Measurements from ENCODE around the gene PPP1R9A. TPM values are rescaled to one million over a fixed set of nuclear protein-coding genes. Genes with fewer than 3 reads are reported as not detected.

The PPP1R9A gene
- total RNA-seq, 1 donor from 2014 or later = 19.9 TPM

- no peaks in the 10 kb centered on the region for H3K27me3 ChIP-seq (ENCODE audit: control insufficient read depth, insufficient read depth, low read length)
- H3K36me3 ChIP-seq (ENCODE audit: control insufficient read depth, insufficient read depth, low read length) = no peaks in the 10 kb centered on the region
- H3K4me3 ChIP-seq (ENCODE audit: low read depth, low read length) = no peak overlapping the region
- no peak for DNase-seq (ENCODE audit: low read depth)
- TF ChIP-seq, protein P1, sequence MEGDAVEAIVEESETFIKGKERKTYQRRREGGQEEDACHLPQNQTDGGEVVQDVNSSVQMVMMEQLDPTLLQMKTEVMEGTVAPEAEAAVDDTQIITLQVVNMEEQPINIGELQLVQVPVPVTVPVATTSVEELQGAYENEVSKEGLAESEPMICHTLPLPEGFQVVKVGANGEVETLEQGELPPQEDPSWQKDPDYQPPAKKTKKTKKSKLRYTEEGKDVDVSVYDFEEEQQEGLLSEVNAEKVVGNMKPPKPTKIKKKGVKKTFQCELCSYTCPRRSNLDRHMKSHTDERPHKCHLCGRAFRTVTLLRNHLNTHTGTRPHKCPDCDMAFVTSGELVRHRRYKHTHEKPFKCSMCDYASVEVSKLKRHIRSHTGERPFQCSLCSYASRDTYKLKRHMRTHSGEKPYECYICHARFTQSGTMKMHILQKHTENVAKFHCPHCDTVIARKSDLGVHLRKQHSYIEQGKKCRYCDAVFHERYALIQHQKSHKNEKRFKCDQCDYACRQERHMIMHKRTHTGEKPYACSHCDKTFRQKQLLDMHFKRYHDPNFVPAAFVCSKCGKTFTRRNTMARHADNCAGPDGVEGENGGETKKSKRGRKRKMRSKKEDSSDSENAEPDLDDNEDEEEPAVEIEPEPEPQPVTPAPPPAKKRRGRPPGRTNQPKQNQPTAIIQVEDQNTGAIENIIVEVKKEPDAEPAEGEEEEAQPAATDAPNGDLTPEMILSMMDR (IDR thresholded peaks at IDR 0.05; ENCODE audit: insufficient read depth, low read length, poor library complexity, severe bottlenecking) = no peak
Observed at GRCh38 chr7:95296456-95296855, 389.1 kb downstream of the PPP1R9A start.

DNA sequence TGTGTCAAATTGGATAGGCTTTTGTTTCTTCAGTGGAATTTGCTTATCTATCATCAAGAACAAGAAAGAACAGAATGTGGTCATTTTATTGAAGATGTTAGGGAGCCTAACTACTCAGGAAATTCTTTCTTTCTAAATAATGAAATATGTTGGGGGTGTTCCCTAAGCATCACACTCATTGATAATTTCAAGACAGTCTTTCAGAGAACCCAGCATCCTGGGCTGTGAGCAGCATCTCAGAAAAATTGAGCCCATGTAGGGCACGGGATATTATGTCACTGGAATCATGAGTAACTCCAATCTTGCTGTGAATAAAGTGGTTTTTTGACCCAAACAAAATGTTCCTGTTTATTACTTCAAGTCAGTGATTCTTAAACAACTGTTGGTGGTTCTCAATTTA lies 389.6 kb downstream of the PPP1R9A start:
- H3K27me3 ChIP-seq (ENCODE audit: control insufficient read depth, insufficient read depth, low read length) = no peaks in the 10 kb centered on the region
- no peak for DNase-seq (ENCODE audit: low read depth)
- no peak overlapping the region for H3K4me3 ChIP-seq (ENCODE audit: low read depth, low read length)
- TF ChIP-seq, protein P1 (IDR thresholded peaks at IDR 0.05; ENCODE audit: insufficient read depth, low read length, poor library complexity, severe bottlenecking) = no peak
- H3K36me3 ChIP-seq (ENCODE audit: control insufficient read depth, insufficient read depth, low read length) = no peaks in the 10 kb centered on the region

- H3K27me3 ChIP-seq (ENCODE audit: control insufficient read depth, insufficient read depth, low read length) = no peaks in the 10 kb centered on the region
- no peak for DNase-seq (ENCODE audit: low read depth)
- TF ChIP-seq, protein P1 (IDR thresholded peaks at IDR 0.05; ENCODE audit: insufficient read depth, low read length, poor library complexity, severe bottlenecking) = no peak
- H3K4me3 ChIP-seq (ENCODE audit: low read depth, low read length) = no peak overlapping the region
- no peaks in the 10 kb centered on the region for H3K36me3 ChIP-seq (ENCODE audit: control insufficient read depth, insufficient read depth, low read length)
Observed at GRCh38 chr7:95298091-95298490, 390.7 kb downstream of the PPP1R9A start.

GRCh38 chr7:95303013-95303905 lies 395.9 kb downstream of the PPP1R9A start:
- H3K27me3 ChIP-seq (ENCODE audit: control insufficient read depth, insufficient read depth, low read length) = no peaks in the 10 kb centered on the region
- no peak for DNase-seq (ENCODE audit: low read depth)
- TF ChIP-seq, protein P1 (IDR thresholded peaks at IDR 0.05; ENCODE audit: insufficient read depth, low read length, poor library complexity, severe bottlenecking) = no peak

GRCh38 chr7:95304990-95305389 lies 397.6 kb downstream of the PPP1R9A start:
- no peak overlapping the region for H3K4me3 ChIP-seq (ENCODE audit: low read depth, low read length)
- no peaks in the 10 kb centered on the region for H3K36me3 ChIP-seq (ENCODE audit: control insufficient read depth, insufficient read depth, low read length)
- no peak for DNase-seq (ENCODE audit: low read depth)
- no peaks in the 10 kb centered on the region for H3K27me3 ChIP-seq (ENCODE audit: control insufficient read depth, insufficient read depth, low read length)
- TF ChIP-seq, protein P1 (IDR thresholded peaks at IDR 0.05; ENCODE audit: insufficient read depth, low read length, poor library complexity, severe bottlenecking) = no peak

More at GRCh38 chr7:95303013-95303905, 395.9 kb downstream of the PPP1R9A start:
- H3K36me3 ChIP-seq (ENCODE audit: control insufficient read depth, insufficient read depth, low read length) = no peaks in the 10 kb centered on the region
- H3K4me3 ChIP-seq (ENCODE audit: low read depth, low read length) = no peak overlapping the region

Measured in kidney epithelial cell (primary cell).